K562 (cell line): Measurements from ENCODE around the gene CREM. TPM values are rescaled to one million over a fixed set of nuclear protein-coding genes. Genes with fewer than 3 reads are reported as not detected.

Source experiments
- RBM34 ChIP-seq: fragments of 200-400 bp; formaldehyde crosslinking; IDR thresholded peaks from 2 replicates; pipeline ENCODE4 v1.6.1; 2018; ENCODE audit warnings: low read length, borderline replicate concordance; ENCODE audit not compliant: insufficient read depth
- ZNF140 ChIP-seq: fragments of 250-450 bp; sonication (Bioruptor Pico); IDR thresholded peaks from 2 replicates; pipeline ENCODE4 v1.8.0; 2021; ENCODE audit warnings: moderate library complexity, mild to moderate bottlenecking, inconsistent platforms
- polyA plus RNA-seq, 8 experiments: library from polyadenylated mRNA; depleted of rRNA in 4 of 8; stranded (reverse) in 5 of 8; unstranded in 3 of 8; fragments of >200 nt; fragmentation: Nextera tagmentation in 2 of 8; fragmentation: Illumina TruSeq in 1 of 8; extraction: Ambion mirVana in 2 of 8; extraction: Trizol in 1 of 8; gene quantifications; 2 replicates each; pipeline versions ENCODE4 v1.2.1 to v1.2.3, GENCODE V29; 2011 to 2014; ENCODE audit warnings: inconsistent platforms in 1 of 8, missing spikeins in 1 of 8
- total RNA-seq, 7 experiments: library from RNA; depleted of rRNA in 6 of 7; stranded (reverse); fragments of >200 nt in 6 of 7; fragmentation: Illumina TruSeq in 2 of 7; extraction: Trizol in 2 of 7; gene quantifications; 2 replicates each; pipeline versions ENCODE4 v1.2.1 to v1.2.3, GENCODE V29; 2011 to 2021; ENCODE audit warnings: low replicate concordance in 1 of 7
- TF ChIP-seq, protein P1 (sequence below): fragments of 450-650 bp; IDR thresholded peaks from 2 replicates; pipeline ENCODE4 v1.6.1; 2016; ENCODE audit warnings: mild to moderate bottlenecking, moderate library complexity
- TF ChIP-seq, protein P2 (sequence below): fragments of 450-650 bp; formaldehyde crosslinking; IDR thresholded peaks from 2 replicates; pipeline ENCODE4 v1.4.0; 2020; ENCODE audit warnings: mild to moderate bottlenecking, moderate library complexity
- TF ChIP-seq, protein P3 (sequence below): IDR thresholded peaks from 2 replicates; pipeline ENCODE4 v1.6.1; 2016; ENCODE audit warnings: missing genetic modification characterization, missing compliant biosample characterization
- TF ChIP-seq, protein P4 (sequence below): fragments of 450-650 bp; IDR thresholded peaks from 2 replicates; pipeline ENCODE4 v1.6.1; 2014; ENCODE audit warnings: low read depth, mild to moderate bottlenecking, moderate library complexity, borderline replicate concordance

The CREM gene
- total and polyA plus RNA-seq, 9 of the 15 experiments (the other 6 are each of a cell fraction or from before 2014, with no cell fraction given), result 39.1 to 70.2 (median 48.3) TPM

DNA sequence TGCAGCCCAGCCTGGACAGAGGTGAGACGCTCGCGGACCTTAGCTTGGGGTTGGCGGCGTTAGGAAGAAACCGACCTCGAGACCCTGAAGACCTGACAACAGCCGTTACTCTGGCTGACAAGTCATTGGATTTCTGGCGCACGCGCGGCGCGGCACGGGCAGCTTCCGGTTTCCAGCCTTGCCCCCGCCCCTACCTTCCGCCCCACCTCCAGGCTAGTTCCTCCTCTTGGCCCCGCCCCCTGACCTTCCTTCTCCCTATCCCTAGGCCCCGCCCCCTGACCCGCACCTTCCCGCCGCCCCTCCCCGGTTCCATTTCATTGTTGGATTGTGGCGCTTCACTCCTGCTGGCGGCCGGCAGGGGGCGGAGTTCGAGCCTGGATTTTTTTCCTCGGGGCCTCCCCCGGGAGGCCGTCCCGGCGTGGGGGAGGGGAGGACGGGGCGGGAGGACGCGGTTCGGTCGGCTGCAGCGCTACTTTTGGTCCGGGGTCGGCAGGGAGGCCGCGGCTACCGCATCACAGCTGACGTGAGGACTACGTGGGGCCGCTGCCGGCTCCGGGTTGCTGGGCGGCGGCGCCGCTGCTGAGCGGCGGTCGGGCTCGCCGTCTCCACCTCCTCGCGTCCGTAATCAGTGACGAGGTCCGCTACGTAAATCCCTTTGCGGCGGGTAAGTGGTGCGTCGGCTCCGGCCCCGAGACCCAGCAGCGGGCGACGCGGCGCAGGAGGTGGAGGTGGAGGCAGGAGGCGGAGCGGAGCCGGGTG, at the start of gene CREM (continued):
- TF ChIP-seq, protein P1, sequence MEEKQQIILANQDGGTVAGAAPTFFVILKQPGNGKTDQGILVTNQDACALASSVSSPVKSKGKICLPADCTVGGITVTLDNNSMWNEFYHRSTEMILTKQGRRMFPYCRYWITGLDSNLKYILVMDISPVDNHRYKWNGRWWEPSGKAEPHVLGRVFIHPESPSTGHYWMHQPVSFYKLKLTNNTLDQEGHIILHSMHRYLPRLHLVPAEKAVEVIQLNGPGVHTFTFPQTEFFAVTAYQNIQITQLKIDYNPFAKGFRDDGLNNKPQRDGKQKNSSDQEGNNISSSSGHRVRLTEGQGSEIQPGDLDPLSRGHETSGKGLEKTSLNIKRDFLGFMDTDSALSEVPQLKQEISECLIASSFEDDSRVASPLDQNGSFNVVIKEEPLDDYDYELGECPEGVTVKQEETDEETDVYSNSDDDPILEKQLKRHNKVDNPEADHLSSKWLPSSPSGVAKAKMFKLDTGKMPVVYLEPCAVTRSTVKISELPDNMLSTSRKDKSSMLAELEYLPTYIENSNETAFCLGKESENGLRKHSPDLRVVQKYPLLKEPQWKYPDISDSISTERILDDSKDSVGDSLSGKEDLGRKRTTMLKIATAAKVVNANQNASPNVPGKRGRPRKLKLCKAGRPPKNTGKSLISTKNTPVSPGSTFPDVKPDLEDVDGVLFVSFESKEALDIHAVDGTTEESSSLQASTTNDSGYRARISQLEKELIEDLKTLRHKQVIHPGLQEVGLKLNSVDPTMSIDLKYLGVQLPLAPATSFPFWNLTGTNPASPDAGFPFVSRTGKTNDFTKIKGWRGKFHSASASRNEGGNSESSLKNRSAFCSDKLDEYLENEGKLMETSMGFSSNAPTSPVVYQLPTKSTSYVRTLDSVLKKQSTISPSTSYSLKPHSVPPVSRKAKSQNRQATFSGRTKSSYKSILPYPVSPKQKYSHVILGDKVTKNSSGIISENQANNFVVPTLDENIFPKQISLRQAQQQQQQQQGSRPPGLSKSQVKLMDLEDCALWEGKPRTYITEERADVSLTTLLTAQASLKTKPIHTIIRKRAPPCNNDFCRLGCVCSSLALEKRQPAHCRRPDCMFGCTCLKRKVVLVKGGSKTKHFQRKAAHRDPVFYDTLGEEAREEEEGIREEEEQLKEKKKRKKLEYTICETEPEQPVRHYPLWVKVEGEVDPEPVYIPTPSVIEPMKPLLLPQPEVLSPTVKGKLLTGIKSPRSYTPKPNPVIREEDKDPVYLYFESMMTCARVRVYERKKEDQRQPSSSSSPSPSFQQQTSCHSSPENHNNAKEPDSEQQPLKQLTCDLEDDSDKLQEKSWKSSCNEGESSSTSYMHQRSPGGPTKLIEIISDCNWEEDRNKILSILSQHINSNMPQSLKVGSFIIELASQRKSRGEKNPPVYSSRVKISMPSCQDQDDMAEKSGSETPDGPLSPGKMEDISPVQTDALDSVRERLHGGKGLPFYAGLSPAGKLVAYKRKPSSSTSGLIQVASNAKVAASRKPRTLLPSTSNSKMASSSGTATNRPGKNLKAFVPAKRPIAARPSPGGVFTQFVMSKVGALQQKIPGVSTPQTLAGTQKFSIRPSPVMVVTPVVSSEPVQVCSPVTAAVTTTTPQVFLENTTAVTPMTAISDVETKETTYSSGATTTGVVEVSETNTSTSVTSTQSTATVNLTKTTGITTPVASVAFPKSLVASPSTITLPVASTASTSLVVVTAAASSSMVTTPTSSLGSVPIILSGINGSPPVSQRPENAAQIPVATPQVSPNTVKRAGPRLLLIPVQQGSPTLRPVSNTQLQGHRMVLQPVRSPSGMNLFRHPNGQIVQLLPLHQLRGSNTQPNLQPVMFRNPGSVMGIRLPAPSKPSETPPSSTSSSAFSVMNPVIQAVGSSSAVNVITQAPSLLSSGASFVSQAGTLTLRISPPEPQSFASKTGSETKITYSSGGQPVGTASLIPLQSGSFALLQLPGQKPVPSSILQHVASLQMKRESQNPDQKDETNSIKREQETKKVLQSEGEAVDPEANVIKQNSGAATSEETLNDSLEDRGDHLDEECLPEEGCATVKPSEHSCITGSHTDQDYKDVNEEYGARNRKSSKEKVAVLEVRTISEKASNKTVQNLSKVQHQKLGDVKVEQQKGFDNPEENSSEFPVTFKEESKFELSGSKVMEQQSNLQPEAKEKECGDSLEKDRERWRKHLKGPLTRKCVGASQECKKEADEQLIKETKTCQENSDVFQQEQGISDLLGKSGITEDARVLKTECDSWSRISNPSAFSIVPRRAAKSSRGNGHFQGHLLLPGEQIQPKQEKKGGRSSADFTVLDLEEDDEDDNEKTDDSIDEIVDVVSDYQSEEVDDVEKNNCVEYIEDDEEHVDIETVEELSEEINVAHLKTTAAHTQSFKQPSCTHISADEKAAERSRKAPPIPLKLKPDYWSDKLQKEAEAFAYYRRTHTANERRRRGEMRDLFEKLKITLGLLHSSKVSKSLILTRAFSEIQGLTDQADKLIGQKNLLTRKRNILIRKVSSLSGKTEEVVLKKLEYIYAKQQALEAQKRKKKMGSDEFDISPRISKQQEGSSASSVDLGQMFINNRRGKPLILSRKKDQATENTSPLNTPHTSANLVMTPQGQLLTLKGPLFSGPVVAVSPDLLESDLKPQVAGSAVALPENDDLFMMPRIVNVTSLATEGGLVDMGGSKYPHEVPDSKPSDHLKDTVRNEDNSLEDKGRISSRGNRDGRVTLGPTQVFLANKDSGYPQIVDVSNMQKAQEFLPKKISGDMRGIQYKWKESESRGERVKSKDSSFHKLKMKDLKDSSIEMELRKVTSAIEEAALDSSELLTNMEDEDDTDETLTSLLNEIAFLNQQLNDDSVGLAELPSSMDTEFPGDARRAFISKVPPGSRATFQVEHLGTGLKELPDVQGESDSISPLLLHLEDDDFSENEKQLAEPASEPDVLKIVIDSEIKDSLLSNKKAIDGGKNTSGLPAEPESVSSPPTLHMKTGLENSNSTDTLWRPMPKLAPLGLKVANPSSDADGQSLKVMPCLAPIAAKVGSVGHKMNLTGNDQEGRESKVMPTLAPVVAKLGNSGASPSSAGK, result no peak; the same call in 1 of the 2 replicates
- TF ChIP-seq, protein P2, sequence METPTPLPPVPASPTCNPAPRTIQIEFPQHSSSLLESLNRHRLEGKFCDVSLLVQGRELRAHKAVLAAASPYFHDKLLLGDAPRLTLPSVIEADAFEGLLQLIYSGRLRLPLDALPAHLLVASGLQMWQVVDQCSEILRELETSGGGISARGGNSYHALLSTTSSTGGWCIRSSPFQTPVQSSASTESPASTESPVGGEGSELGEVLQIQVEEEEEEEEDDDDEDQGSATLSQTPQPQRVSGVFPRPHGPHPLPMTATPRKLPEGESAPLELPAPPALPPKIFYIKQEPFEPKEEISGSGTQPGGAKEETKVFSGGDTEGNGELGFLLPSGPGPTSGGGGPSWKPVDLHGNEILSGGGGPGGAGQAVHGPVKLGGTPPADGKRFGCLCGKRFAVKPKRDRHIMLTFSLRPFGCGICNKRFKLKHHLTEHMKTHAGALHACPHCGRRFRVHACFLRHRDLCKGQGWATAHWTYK (CRISPR knock-in tag), result no peak
- TF ChIP-seq RBM34 (no peak), ZNF140 (CRISPR knock-in tag) (no peak)
- TF ChIP-seq, protein P3, sequence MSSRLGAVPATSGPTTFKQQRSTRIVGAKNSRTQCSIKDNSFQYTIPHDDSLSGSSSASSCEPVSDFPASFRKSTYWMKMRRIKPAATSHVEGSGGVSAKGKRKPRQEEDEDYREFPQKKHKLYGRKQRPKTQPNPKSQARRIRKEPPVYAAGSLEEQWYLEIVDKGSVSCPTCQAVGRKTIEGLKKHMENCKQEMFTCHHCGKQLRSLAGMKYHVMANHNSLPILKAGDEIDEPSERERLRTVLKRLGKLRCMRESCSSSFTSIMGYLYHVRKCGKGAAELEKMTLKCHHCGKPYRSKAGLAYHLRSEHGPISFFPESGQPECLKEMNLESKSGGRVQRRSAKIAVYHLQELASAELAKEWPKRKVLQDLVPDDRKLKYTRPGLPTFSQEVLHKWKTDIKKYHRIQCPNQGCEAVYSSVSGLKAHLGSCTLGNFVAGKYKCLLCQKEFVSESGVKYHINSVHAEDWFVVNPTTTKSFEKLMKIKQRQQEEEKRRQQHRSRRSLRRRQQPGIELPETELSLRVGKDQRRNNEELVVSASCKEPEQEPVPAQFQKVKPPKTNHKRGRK (tag), result no peak
- TF ChIP-seq, protein P4, sequence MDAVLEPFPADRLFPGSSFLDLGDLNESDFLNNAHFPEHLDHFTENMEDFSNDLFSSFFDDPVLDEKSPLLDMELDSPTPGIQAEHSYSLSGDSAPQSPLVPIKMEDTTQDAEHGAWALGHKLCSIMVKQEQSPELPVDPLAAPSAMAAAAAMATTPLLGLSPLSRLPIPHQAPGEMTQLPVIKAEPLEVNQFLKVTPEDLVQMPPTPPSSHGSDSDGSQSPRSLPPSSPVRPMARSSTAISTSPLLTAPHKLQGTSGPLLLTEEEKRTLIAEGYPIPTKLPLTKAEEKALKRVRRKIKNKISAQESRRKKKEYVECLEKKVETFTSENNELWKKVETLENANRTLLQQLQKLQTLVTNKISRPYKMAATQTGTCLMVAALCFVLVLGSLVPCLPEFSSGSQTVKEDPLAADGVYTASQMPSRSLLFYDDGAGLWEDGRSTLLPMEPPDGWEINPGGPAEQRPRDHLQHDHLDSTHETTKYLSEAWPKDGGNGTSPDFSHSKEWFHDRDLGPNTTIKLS, result no peak; the same call in 1 of the 2 replicates
